T follicular helper cell (primary cell): ENCODE measurements around the gene RASA3.
"Not testable (repeated sequence)": the region's sequence is repeated elsewhere in the genome, so short reads cannot be mapped to it uniquely, and the experiment has no call there.

ENCODE experiments used
- DNase-seq: peaks from one replicate; pipeline ENCODE4 v3.0.0-alpha.2; 2020; ENCODE audit warnings: low read depth

The RASA3 gene

DNA sequence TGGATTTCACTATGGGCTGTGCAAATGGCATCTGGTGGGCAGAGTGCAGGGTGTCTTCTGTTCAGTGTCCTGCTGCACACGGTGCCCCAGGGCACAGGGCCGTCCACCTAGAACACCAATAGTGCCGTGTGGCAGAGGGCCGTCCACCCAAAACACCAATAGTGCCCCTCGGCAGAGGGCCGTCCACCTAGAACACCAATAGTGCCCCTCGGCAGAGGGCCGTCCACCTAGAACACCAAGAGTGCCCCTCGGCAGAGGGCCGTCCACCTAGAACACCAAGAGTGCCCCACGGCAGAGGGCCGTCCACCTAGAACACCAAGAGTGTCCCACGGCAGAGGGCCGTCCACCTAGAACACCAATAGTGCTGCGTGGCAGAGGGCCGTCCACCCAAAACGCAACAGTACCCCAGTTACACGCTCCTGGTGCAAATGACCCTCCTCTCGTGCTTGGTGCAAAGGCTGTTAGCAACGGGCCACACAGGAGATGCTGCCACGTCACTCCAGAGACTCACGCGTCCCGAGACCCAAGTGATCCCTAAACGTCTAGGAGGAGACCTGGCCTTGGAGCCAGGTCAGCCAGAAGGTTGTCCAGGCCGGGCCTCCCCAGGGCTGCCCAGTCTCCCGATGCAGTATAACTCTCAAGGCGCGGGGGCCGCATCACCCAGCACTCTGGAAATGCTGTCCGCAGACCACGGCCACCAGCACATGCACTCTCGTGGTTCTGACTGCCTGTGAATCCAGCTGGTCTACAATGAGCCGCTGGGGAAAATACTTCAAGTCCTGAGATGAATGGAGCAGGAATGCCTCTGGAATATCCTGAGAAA, 51.5 kb downstream of the RASA3 start:
- DNase-seq = no peak

DNA sequence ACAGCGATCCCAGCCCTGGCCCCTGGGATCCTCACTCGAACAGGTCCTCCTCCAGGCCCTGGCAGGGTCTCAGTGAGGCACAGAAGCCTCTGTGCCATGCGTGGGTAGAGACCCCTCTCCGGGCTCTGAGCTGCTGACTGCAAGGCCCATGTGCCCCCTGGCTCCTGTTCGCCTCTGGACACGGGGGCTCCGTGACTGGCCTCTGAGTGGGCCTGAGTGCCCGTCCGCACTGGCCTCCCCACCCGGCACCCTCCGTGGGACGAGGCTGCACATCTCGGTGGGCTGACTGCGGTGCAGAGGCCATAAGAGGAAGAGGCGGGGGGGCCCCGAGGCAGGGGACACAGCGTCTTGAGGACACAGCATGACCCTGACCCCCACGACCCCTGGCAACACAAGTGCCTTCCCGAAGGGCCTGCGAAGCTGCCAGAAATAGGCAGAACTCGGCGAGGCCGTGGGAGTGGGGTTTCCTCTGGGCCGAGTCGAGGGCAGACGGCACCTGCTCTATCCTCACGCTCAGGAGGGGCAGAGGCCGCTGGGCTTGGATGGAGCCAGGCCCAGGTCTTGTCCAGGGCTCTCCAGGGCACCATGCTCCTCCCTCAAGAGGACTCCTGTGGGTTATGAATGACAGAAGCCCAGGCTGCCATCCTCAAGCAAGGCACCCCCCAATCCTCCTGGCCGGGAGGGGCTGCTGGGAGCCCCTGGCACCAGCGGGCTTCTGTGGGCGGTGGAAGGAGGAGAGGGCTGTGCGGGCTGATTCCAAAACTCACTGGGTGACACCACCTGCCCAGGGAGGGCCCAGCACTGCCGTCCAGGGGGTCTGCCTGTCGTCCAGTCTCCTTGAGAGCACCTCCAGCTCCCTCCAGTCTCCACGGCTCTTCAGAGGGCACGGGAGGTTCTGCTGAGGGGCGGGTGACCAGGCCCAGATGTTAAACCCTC, 52.6 kb downstream of the RASA3 start:
- DNase-seq = no peak

DNA sequence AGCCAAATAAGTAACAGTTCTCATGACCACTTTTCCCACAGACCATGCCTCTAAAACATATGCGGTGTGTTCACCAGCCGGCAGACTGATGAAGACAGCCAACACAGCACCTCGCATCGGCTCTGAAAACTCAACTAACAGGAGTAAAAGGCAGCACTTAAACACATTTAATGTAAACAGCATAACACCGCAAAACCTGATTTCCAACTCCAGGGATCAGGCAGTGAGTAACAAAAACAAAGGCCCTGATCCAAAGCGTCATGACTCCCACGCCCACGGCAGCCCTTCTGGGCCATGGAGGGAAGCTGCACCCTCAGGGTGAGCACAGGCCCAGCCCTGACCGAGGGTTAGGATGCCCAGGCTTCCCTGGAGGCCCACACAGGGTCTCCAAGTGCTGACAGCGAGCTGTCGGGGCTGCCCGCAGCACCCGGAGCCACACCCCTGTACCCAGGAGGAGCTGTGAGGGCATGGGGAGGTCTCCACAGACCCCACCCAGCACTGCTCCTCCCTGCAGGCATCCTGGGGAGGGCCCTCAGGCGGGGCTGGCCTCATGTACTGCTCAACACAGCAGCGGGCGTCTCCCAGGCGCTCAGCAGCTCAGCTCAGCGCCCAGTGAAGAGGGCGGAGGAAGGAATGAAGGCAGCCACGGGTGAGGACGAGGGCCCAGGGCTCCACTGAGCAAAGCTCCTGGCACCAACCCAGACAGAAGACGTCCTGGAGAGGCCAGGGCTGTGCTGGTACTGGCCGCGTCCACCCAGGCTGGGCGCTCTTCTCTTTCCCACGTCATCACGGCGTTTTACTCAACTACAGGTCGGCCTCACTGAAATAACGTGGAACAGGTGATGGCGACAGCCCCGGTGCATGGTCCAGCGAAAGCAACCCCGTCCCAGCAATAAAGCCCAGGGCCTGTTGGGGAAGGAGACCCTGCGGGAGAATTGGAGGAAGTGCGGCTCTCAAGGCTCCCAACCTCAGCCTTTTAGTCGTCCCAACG, 53.7 kb downstream of the RASA3 start:
- no peak for DNase-seq

DNA sequence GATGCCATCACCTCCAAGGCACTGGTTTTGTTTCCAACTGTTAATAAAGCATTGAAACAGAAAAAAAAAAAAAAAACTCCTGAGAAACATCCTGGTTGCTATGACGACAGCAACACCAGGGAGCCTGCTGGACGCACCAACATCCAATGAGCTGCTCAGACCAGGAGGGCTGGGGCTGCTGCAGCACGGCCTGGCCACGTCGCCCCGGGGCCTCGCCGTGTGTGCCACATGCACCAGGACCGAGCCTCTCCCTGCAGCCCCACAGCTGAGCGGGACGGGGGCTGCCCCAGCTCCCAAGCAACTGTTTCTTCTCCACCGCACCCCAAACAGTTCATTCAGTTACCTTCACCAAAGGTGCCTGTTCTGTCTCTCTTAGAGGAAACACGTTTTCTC, 54.5 kb downstream of the RASA3 start:
- no peak for DNase-seq

DNA sequence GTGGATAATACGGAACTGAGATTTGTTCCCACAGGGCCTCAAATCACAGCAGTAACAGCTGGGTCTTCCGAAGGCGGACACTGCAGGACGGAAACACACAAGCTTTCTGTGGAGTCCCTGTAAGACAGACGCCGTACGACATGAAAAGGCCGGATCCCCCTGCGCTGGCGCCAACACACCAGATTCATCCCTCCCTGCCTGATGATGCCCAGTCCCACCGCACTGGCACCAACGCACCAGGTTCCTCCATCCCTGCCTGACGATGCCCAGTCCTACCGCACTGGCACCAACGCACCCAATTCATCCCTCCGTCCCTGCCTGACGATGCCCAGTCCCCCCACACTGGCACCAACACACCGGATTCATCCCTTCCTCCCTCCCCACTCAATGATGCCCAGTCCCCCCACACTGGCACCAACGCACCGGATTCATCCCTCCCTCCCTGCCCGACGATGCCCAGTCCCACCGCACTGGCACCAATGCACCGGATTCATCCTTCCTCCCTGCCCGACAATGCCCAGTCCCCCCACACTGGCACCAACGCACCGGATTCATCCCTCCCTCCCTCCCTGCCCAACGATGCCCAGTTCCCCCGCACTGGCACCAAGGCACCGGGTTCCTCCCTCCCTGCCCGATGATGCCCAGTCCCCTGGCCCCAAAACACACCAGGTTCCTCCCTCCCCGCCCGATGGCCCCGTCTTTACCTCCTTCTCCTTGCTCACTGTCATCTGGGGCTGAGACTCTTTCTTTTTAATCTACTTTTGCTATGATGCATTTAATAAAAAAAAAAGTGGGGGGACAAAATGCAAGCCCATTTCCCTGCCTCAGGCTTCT, 55.1 kb downstream of the RASA3 start:
- no peak for DNase-seq

DNA sequence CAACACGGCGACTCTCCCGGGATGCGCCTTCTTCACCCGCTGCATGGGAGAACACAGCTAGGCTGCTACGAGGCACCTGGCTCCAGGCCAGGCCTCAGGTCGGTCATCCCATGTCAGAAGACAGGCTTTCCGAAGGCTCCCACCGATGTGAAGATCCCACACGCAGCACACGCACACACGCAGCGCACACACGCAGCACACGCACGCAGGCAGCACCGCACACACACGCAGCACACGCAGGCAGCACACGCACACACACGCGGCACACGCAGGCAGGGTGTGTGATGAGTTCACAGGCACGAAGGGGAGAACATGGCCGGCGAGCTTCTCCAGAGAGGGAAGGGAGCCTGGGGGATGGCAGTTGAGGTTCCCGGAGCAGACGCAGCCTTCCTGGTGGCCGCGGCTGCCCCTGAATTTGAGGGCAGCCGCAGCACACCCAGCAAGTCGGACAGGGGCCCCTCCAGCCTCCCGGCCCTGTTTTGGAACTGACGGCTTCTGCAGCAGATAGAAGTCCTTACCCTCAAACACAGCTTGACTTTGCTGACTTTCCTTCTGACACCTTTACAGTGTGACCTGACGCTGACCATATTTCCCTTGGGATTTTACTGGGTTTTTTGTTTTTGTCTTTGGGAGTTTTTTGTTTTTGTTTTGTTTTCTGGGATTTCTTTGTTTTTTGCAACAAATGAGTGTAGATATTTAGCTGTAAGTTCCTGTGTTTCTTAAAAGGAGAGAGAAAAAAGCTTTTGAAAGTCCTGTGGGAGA, 55.9 kb downstream of the RASA3 start:
- no peak for DNase-seq

DNA sequence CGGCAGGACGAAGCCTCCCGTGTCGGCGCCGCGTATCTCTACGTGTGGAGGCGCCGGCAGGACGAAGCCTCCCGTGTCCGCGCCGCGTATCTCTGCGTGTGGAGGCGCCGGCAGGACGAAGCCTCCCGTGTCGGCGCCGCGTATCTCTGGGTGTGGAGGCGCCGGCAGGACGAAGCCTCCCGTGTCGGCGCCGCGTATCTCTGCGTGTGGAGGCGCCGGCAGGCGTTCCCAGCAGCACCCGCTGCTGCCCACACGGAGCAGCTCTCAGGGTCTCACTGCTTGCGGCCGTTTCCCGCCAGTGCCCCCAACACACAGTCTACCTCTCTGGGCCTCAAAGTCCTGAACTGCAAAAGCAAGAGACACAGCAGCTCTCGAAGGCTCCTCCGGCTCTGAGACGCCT, 56.6 kb downstream of the RASA3 start:
- DNase-seq = not testable (repeated sequence)

DNA sequence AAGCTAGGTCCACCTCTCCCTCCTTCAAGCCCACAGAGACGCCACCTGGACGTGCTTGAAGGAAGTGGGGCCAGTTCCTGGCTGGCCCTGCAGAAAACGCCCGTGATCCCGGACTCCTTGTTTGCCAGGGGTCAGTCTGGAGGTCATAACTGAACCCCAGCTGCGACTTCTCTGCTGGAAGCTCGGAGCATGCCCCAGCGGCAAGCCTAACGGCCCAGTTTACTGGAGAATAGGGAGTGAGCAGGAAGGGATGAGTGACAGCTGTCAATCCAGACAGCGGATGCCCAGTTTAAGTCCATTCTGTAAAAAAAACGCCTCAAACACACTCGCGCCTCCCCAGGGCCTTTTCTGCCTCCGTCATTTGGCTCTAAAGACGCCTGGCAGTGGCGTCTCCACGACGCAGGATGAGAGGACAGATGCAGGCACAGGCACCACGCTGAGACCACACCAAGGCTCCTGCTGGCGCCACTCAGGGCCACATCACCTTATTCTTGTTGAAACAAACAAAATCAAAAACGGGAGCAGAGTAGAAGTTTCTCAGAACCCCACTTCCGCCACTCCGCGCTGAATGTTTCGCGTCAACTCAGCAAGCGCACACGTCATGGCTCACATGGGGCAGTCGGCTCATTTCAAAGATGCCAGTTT, 57.6 kb downstream of the RASA3 start:
- DNase-seq = no peak

DNA sequence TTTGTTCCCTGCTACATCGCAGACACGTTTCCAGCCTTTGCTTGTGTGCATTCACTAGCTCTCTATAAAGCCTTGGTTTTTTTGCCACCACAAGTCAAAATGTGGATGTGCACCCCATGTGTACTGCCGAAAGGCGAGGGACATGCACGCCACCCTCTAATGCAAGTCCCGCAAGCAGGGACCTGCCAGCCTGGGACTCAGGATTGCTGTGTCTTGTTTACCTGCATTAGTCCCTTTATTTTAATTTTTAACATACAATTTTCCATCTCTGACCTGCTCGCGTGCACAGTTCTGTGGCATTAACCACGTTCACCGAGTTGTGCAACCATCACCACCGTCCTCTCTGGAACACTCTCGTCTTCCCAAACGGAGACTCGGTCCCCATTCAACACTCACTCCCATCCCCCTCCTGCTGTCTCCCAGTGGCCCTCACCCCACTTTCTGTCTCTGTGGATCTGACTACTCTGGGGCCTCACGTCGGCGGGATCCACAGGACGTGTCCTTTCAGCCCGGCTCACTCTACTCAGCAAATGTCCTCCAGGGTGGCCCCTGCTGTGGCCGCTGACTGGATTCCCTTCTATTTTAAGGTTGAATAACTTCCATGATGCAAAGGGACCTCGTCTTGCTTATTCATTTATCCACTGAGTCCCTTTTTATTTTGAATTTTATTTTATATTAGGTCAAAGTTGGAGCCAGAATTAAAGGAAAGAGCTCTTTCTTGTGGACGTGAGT, 58.4 kb downstream of the RASA3 start:
- DNase-seq = no peak

DNA sequence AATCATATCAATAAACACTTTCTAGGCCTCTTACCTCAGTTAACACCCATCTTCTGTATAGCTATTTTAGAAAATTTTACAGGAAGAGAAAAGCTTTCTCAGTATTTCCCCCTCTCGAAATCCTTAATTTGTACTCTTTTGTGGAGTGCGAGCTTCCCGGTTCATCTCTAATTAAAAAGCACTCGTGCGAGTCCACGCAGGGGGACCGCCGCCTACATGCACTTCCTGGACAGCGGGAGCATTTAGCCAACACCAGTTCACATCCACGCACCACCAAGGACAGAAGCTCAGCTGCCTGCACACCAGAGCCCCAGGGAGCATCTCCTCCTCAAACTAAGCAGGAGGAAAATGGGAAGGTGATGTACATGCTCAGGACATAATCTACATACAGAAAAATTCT, 60.0 kb downstream of the RASA3 start:
- DNase-seq = no peak

DNA sequence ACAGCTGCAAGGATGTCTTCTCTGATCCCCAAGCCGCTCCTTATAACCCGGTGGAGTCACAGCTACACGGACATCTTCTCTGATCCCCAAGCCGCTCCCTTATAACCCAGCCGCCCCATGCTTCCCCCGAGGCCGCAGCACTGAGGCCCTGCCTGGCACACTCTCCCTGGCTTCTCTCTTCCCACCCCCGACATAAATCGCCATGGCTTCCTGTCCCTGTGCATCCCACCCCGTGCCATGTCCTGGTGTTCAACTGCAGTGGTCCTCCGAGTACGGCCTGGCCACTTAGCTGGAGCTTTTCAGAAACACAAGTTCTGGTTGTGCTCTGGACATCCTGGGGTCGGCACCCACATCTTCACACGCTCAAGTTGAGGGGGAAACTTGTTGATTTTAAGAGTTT, 60.4 kb downstream of the RASA3 start:
- no peak for DNase-seq

DNA sequence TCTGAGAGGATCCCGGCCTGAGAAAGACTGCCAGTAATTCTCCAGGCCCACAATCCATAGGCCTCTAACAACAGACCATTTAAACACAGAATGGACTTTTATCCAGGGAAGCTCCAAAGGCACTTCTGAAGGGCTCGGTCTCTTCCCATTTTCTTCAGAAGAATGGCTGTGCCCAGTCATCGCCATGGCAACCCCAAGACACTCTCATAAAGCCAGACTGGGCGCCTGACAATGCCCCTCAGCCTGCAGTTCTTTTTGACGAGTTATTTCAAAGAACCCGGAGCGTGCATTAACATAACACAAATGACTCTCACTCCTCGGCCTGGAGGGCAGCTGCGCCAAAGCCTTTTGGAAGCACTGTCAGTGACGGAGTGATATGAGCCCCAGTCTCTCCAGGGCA, 61.0 kb downstream of the RASA3 start:
- no peak for DNase-seq

DNA sequence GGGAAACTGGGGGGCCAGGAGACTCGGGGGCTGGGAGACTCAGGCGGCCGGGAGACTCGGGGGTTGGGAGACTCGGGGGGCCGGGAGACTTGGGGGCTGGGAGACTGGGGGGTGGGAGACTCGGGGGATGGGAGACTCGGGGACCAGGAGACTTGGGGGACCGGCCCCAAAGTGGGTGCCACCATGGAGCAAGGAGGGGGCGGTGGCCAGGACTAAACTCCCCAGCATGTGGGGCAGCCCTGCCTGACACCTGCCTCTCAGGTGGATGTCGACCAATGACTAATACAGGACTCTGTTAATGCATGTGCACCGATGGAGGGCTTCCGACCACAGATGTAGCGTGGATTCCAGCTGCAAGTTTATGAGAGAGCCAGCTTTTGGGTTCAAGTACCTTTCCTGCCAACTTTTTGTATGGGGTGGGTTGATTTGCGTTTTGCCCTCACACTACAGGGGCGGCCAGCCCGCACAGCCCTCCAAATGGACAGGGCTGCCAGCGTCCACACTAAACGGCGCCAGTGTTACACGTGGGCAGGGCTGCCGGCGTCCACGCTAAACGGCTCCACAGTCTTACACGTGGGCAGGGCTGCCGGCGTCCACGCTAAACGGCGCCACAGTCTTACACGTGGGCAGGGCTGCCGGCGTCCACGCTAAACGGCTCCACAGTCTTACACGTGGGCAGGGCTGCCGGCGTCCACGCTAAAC, 62.2 kb downstream of the RASA3 start:
- DNase-seq = no peak

DNA sequence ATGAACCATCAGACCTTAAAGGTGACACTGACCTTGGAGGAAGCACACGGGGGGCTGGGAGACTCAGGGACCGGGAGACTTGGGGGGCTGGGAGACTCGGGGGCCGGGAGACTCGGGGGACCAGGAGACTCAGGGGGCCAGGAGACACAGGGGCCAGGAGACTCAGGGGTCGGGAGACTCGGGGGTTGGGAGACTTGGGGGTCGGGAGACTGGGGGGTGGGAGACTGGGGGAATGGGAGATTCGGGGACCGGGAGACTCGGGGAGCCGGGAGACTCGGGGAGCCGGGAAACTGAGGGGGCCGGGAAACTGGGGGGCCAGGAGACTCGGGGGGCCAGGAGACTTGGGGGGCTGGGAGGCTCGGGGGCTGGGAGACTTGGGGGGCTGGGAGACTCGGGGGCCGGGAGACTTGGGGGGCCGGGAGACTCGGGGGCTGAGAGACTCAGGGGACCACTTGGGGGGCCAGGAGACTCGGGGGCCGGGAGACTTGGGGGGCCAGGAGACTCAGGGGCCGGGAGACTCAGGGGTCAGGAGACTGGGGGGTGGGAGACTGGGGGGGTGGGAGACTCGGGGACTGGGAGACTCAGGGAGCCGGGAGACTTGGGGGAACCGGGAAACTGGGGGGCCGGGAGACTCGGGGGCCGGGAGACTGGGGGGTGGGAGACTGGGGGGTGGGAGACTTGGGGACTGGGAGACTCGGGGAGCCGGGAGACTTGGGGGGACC, 62.9 kb downstream of the RASA3 start:
- DNase-seq = no peak

DNA sequence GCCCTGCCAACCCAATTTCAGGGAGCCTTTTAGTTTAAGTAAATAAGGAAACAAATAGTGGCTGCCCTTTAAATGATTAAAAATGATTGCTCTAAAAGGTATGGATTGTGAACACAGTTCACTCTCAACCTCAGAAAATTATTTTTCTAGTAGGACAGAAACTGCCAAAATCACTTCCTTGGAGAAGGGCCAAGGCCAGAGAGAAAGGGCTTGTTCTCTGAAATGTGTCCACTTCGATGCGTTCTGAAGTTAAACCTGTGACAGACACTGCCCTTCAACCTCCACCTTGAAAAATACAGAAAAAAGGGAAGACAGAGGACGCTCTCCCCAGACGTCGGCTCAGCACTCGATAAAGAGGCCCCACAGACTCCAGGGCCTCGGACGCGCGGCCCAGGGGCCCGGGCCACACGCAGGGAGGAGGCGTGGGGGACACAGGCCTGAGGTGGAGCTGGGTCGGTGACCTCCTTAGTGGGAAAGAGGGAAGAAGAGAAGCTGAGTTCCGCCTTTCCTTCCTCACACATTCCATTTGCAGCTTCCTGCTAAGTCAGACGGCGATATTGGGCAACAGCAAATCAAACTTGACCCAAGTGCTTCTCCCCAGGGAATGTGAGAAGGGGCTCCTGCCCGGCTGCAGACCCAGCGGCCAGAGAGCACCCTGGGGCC, 63.6 kb downstream of the RASA3 start:
- no peak for DNase-seq

DNA sequence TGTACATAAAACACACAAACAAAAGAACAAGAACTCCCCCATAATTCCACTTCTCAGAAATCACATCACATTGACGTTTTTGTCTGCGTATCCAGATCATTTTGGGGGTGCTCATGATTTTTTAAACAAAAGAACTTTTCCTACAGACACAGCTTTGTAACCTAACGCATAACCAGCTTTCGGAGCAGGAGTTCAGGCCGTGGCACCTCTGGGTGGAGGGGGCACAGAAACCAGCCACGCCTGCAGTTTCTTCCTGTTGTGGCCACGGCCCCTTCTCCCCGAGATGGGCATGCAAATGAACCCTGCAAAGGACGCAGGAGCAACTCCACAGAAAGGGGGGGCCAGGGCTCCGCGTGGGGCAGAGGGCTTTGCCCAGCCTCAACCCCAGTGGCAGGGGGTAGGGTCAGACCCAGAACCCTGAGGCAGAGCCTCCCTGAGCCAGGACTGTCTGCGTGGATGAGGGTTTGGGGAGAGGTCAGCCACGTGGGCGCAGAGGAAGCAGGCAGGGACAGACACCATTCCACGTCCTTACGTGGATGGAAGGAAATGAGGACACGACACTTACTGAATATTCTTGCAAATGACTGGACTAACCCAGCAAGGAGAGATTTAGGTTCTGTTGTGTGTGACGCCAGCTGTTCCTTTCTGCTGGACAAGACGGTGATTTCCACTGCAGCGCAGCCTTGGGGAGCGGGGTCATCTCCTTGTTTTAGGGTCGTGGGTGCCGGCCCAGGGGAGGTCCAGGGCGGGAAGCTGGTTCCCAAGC, 64.4 kb downstream of the RASA3 start:
- DNase-seq = no peak
